Measurements from ENCODE around the gene MLLT6. TPM values are rescaled to one million over a fixed set of nuclear protein-coding genes. Genes with fewer than 3 reads are reported as not detected.

The MLLT6 gene
- total RNA-seq, 1 experiment from 2014 or later: 38.5 TPM

- peak; percentile 37 for DNase-seq (ENCODE audit: low read depth)
These were observed 56.5 kb downstream of the MLLT6 start for GRCh38 chr17:38761612-38762011.

- DNase-seq (ENCODE audit: low read depth): no peak
These were observed 57.2 kb downstream of the MLLT6 start for GRCh38 chr17:38762231-38762630.

GRCh38 chr17:38766341-38766740, 61.3 kb downstream of the MLLT6 start:
- no peak for DNase-seq (ENCODE audit: low read depth)

GRCh38 chr17:38768417-38768816, 63.3 kb downstream of the MLLT6 start:
- no peak for DNase-seq (ENCODE audit: low read depth)

GRCh38 chr17:38773258-38773657, 68.2 kb downstream of the MLLT6 start:
- DNase-seq (ENCODE audit: low read depth): no peak

- no peak for DNase-seq (ENCODE audit: low read depth)
These were observed 72.7 kb downstream of the MLLT6 start for GRCh38 chr17:38777641-38778250.

Small RNA genes within 50 kb of the gene (small RNA-seq; reads per million reads assigned to genes)
- gene MIR4726 (not detected), gene MIR4734 (not detected), gene RNA5SP440 (2.6 reads per million, percentile 84 among the genes with 10 or more reads in this experiment), gene RNU6-866P (not detected)

Other genes starting within 250 kb of the MLLT6 start
- 0.08 TPM in 1 of 2 replicates, not detected in the other for gene SRCIN1, start 99.3 kb upstream of the MLLT6 start, total RNA-seq (2014; rRNA removed; shearing (Covaris generic))
- gene EPOP, start 30.3 kb upstream of the MLLT6 start, total RNA-seq (2014; rRNA removed; shearing (Covaris generic)): 3.3 and 3.9 TPM in 2 replicates
- gene CISD3, start 25.1 kb downstream of the MLLT6 start, total RNA-seq (2014; rRNA removed; shearing (Covaris generic)): 14.3 and 15.2 TPM in 2 replicates
- 10.1 and 14.3 TPM in 2 replicates for gene PCGF2, start 43.1 kb downstream of the MLLT6 start, total RNA-seq (2014; rRNA removed; shearing (Covaris generic))
- 388 and 548 TPM in 2 replicates for gene PSMB3, start 47.5 kb downstream of the MLLT6 start, total RNA-seq (2014; rRNA removed; shearing (Covaris generic))
- gene PIP4K2B, start 94.3 kb downstream of the MLLT6 start, total RNA-seq (2014; rRNA removed; shearing (Covaris generic)): 33.8 and 42.2 TPM in 2 replicates
- gene CWC25, start 120.0 kb downstream of the MLLT6 start, total RNA-seq (2014; rRNA removed; shearing (Covaris generic)): 9.6 and 11.0 TPM in 2 replicates
- 1,772 and 2,098 TPM in 2 replicates for gene RPL23, start 148.4 kb downstream of the MLLT6 start, total RNA-seq (2014; rRNA removed; shearing (Covaris generic))
- 170 and 207 TPM in 2 replicates for gene LASP1, start 164.8 kb downstream of the MLLT6 start, total RNA-seq (2014; rRNA removed; shearing (Covaris generic))